ENCODE measurements around the gene LPIN2.
"Not testable (repeated sequence)": the region's sequence is repeated elsewhere in the genome, so short reads cannot be mapped to it uniquely, and the experiment has no call there.

Gene LPIN2

GRCh38 chr18:3013024-3013804 lies at the start of gene LPIN2:
TSS of gene LPIN2 (minus strand) at chr18:3013144. CDS start at chr18:2960840, 52,304 bp downstream.
- DNase-seq: peak; percentile 90

- DNase-seq: no peak
These were observed 48.8 kb upstream of the LPIN2 start for GRCh38 chr18:3061581-3062312.

GRCh38 chr18:3060667-3061580 lies 48.0 kb upstream of the LPIN2 start:
- DNase-seq: no peak

- no peak for DNase-seq
These were observed 46.3 kb upstream of the LPIN2 start for GRCh38 chr18:3059272-3059671.

GRCh38 chr18:3058328-3059191 lies 45.6 kb upstream of the LPIN2 start:
- no peak for DNase-seq

- no peak for DNase-seq
These were observed 44.6 kb upstream of the LPIN2 start for GRCh38 chr18:3057526-3057925.

- no peak for DNase-seq
These were observed 43.4 kb upstream of the LPIN2 start for GRCh38 chr18:3056311-3056710.

- DNase-seq: no peak
These were observed 42.9 kb upstream of the LPIN2 start for GRCh38 chr18:3055816-3056215.

- DNase-seq: no peak
These were observed 42.3 kb upstream of the LPIN2 start for GRCh38 chr18:3055186-3055728.

GRCh38 chr18:3054780-3055179 lies 41.8 kb upstream of the LPIN2 start:
- no peak for DNase-seq

- no peak for DNase-seq
These were observed 41.3 kb upstream of the LPIN2 start for GRCh38 chr18:3054214-3054613.

- DNase-seq: no peak
These were observed 40.1 kb upstream of the LPIN2 start for GRCh38 chr18:3053081-3053480.

- no peak for DNase-seq
These were observed 39.4 kb upstream of the LPIN2 start for GRCh38 chr18:3052411-3052758.

GRCh38 chr18:3051718-3052410 lies 38.9 kb upstream of the LPIN2 start:
- no peak for DNase-seq

- not testable (repeated sequence) for DNase-seq
These were observed 37.0 kb upstream of the LPIN2 start for GRCh38 chr18:3049897-3050454.

GRCh38 chr18:3048820-3049349 lies 35.9 kb upstream of the LPIN2 start:
- DNase-seq: no peak

- DNase-seq: no peak
These were observed 35.2 kb upstream of the LPIN2 start for GRCh38 chr18:3048121-3048520.

GRCh38 chr18:3046216-3046808 lies 33.4 kb upstream of the LPIN2 start:
- DNase-seq: no peak

- DNase-seq: peak; percentile 20
These were observed 32.2 kb upstream of the LPIN2 start for GRCh38 chr18:3044931-3045698.

GRCh38 chr18:3042379-3042778 lies 29.4 kb upstream of the LPIN2 start:
- DNase-seq: no peak

Measured in NCI-H2171 (cell line).